ENCODE results near the gene RBMS2. TPM values are rescaled to one million over a fixed set of nuclear protein-coding genes. Genes with fewer than 3 reads are reported as not detected.

The RBMS2 gene
- polyA plus RNA-seq, 1 donor (not counting 4 experiments of a cell fraction or from before 2014, with no cell fraction given), result 64.5 TPM

- no peak overlapping the region for H3K9ac ChIP-seq (ENCODE audit: control insufficient read depth, extremely low read depth, insufficient read depth, low read length)
- FAIRE-seq (no peak), DNase-seq (ENCODE audit: low read depth, low spot score) (no peak)
- H3K9me1 ChIP-seq (ENCODE audit: control insufficient read depth, extremely low read depth, insufficient read depth, low read length), result no peaks in the 10 kb centered on the region
- TF ChIP-seq CTCF (optimal IDR thresholded peaks at IDR 0.05 in 1 of 3, IDR thresholded peaks at IDR 0.05 in 1 of 3, conservative IDR thresholded peaks at IDR 0.05 in 1 of 3; ENCODE audit: extremely low read depth in 1 of 3, insufficient read depth in 2 of 3, low read length in 3 of 3) (no peak), EZH2 (IDR thresholded peaks at IDR 0.05; ENCODE audit: low read length) (no peak)
- H3K36me3 ChIP-seq (ENCODE audit: control insufficient read depth in 2 of 2, extremely low read depth in 1 of 2, insufficient read depth in 2 of 2, low read length in 2 of 2), result no peaks in the 10 kb centered on the region
- H3K27ac ChIP-seq (ENCODE audit: control insufficient read depth, insufficient read depth, low read length), result no peak overlapping the region
- H3K4me3 ChIP-seq (ENCODE audit: control insufficient read depth in 2 of 3, extremely low read depth in 1 of 3, insufficient read depth in 2 of 3, low read depth in 1 of 3, low read length in 3 of 3), result no peak overlapping the region
- H3K4me2 ChIP-seq (ENCODE audit: control insufficient read depth, extremely low read depth, insufficient read depth, low read depth, low read length), result no peak overlapping the region
- no peaks in the 10 kb centered on the region for H3K4me1 ChIP-seq (ENCODE audit: control insufficient read depth, extremely low read depth, insufficient read depth, low read length)
- H4K20me1 ChIP-seq (ENCODE audit: control insufficient read depth, extremely low read depth, insufficient read depth, low read length), result no peaks in the 10 kb centered on the region
- no peak overlapping the region for H2AFZ ChIP-seq (ENCODE audit: control insufficient read depth, low read length)
- peaks cover 96% of the 10 kb centered on the region for H3K79me2 ChIP-seq (ENCODE audit: control insufficient read depth, insufficient read depth, low read length)
- no peaks in the 10 kb centered on the region for H3K9me3 ChIP-seq (ENCODE audit: control insufficient read depth, low read depth, low read length)
- dilution Hi-C loops (cut with MboI; ENCODE audit: extremely low pct_ligation_motif_present, low sequenced_read_pairs), result no loop called here
- no peaks in the 10 kb centered on the region for H3K27me3 ChIP-seq (ENCODE audit: control insufficient read depth, extremely low read depth, insufficient read depth, low read length)
Measured at GRCh38 chr12:56537546-56537945, 15.9 kb downstream of the RBMS2 start.

GRCh38 chr12:56541631-56542030 lies 20.0 kb downstream of the RBMS2 start:
- Histone ChIP-seq H3K4me3 (ENCODE audit: control insufficient read depth in 2 of 3, extremely low read depth in 1 of 3, insufficient read depth in 2 of 3, low read depth in 1 of 3, low read length in 3 of 3) (no peak overlapping the region), H3K4me1 (ENCODE audit: control insufficient read depth, extremely low read depth, insufficient read depth, low read length) (no peaks in the 10 kb centered on the region), H4K20me1 (ENCODE audit: control insufficient read depth, extremely low read depth, insufficient read depth, low read length) (no peaks in the 10 kb centered on the region), H2AFZ (ENCODE audit: control insufficient read depth, low read length) (no peak overlapping the region), H3K79me2 (ENCODE audit: control insufficient read depth, insufficient read depth, low read length) (peaks cover 95% of the 10 kb centered on the region), H3K27me3 (ENCODE audit: control insufficient read depth, extremely low read depth, insufficient read depth, low read length) (no peaks in the 10 kb centered on the region), H3K4me2 (ENCODE audit: control insufficient read depth, extremely low read depth, insufficient read depth, low read depth, low read length) (no peak overlapping the region), H3K36me3 (ENCODE audit: control insufficient read depth in 2 of 2, extremely low read depth in 1 of 2, insufficient read depth in 2 of 2, low read length in 2 of 2) (no peaks in the 10 kb centered on the region), H3K9me3 (ENCODE audit: control insufficient read depth, low read depth, low read length) (no peaks in the 10 kb centered on the region), H3K9ac (ENCODE audit: control insufficient read depth, extremely low read depth, insufficient read depth, low read length) (no peak overlapping the region), H3K27ac (ENCODE audit: control insufficient read depth, insufficient read depth, low read length) (no peak overlapping the region), H3K9me1 (ENCODE audit: control insufficient read depth, extremely low read depth, insufficient read depth, low read length) (no peaks in the 10 kb centered on the region)
- TF ChIP-seq CTCF (optimal IDR thresholded peaks at IDR 0.05 in 1 of 3, IDR thresholded peaks at IDR 0.05 in 1 of 3, conservative IDR thresholded peaks at IDR 0.05 in 1 of 3; ENCODE audit: extremely low read depth in 1 of 3, insufficient read depth in 2 of 3, low read length in 3 of 3) (no peak), EZH2 (IDR thresholded peaks at IDR 0.05; ENCODE audit: low read length) (no peak)
- no peak for DNase-seq (ENCODE audit: low read depth, low spot score)
- FAIRE-seq, result no peak
- dilution Hi-C loops (cut with MboI; ENCODE audit: extremely low pct_ligation_motif_present, low sequenced_read_pairs), result no loop called here
